Measurements from ENCODE around the gene PGLYRP3.

Gene PGLYRP3

DNA sequence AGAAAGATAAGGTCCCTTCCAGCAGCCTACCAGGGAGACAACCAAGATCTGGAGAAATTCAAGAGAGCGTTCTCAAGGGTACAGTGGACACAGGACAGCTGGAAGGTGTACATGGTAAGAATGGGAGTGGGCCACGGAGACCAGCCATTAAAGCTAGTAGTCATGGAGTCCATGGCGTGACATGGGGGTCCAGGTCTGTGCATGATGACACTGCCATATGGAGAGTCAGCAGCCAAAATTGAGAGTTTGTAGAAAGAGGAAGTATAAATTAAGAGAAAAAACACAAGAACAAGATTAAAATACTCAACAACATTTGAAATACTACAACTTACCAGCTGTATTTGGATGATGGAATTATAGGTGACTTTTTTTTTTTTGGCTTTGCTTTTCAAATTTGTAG lies 61.2 kb downstream of the PGLYRP3 start:
- Histone ChIP-seq H3K79me2 (ENCODE audit: control insufficient read depth, low read length) (no peaks in the 10 kb centered on the region), H3K4me2 (ENCODE audit: low read length) (no peak overlapping the region), H3K4me3 (ENCODE audit: low read length) (no peak overlapping the region), H4K20me1 (ENCODE audit: control insufficient read depth, insufficient read depth, low read depth, low read length) (no peaks in the 10 kb centered on the region), H3K36me3 (ENCODE audit: control insufficient read depth, low read length) (no peaks in the 10 kb centered on the region), H3K9me2 (replicated peaks; ENCODE audit: control insufficient read depth, low read length) (no peaks in the 10 kb centered on the region), H3K9me3 (ENCODE audit: control insufficient read depth, insufficient read depth, low read length) (no peaks in the 10 kb centered on the region), H3F3A (ENCODE audit: control insufficient read depth, insufficient read depth) (no peaks in the 10 kb centered on the region), H3K27me3 (ENCODE audit: control insufficient read depth, low read length) (no peaks in the 10 kb centered on the region), H3K4me1 (ENCODE audit: control insufficient read depth, low read length) (no peaks in the 10 kb centered on the region), H3K27ac (ENCODE audit: low read depth, low read length) (no peak overlapping the region)
- TF ChIP-seq EZH2phosphoT487 (IDR thresholded peaks at IDR 0.05; ENCODE audit: borderline replicate concordance, low read length), result no peak

GRCh38 chr1:153251087-153251486 lies 61.7 kb downstream of the PGLYRP3 start:
- Histone ChIP-seq H4K20me1 (ENCODE audit: control insufficient read depth, insufficient read depth, low read depth, low read length) (no peaks in the 10 kb centered on the region), H3K27ac (ENCODE audit: low read depth, low read length) (no peak overlapping the region), H3K79me2 (ENCODE audit: control insufficient read depth, low read length) (no peaks in the 10 kb centered on the region), H3K27me3 (ENCODE audit: control insufficient read depth, low read length) (no peaks in the 10 kb centered on the region), H3K9me3 (ENCODE audit: control insufficient read depth, insufficient read depth, low read length) (no peaks in the 10 kb centered on the region), H3K36me3 (ENCODE audit: control insufficient read depth, low read length) (no peaks in the 10 kb centered on the region), H3K4me3 (ENCODE audit: low read length) (no peak overlapping the region), H3F3A (ENCODE audit: control insufficient read depth, insufficient read depth) (no peaks in the 10 kb centered on the region), H3K9me2 (replicated peaks; ENCODE audit: control insufficient read depth, low read length) (no peaks in the 10 kb centered on the region), H3K4me1 (ENCODE audit: control insufficient read depth, low read length) (no peaks in the 10 kb centered on the region), H3K4me2 (ENCODE audit: low read length) (no peak overlapping the region)
- TF ChIP-seq, protein P1, sequence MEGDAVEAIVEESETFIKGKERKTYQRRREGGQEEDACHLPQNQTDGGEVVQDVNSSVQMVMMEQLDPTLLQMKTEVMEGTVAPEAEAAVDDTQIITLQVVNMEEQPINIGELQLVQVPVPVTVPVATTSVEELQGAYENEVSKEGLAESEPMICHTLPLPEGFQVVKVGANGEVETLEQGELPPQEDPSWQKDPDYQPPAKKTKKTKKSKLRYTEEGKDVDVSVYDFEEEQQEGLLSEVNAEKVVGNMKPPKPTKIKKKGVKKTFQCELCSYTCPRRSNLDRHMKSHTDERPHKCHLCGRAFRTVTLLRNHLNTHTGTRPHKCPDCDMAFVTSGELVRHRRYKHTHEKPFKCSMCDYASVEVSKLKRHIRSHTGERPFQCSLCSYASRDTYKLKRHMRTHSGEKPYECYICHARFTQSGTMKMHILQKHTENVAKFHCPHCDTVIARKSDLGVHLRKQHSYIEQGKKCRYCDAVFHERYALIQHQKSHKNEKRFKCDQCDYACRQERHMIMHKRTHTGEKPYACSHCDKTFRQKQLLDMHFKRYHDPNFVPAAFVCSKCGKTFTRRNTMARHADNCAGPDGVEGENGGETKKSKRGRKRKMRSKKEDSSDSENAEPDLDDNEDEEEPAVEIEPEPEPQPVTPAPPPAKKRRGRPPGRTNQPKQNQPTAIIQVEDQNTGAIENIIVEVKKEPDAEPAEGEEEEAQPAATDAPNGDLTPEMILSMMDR (IDR thresholded peaks at IDR 0.05; ENCODE audit: low read depth, low read length, poor library complexity, severe bottlenecking), result no peak
- TF ChIP-seq EZH2phosphoT487 (IDR thresholded peaks at IDR 0.05; ENCODE audit: borderline replicate concordance, low read length), result no peak

DNA sequence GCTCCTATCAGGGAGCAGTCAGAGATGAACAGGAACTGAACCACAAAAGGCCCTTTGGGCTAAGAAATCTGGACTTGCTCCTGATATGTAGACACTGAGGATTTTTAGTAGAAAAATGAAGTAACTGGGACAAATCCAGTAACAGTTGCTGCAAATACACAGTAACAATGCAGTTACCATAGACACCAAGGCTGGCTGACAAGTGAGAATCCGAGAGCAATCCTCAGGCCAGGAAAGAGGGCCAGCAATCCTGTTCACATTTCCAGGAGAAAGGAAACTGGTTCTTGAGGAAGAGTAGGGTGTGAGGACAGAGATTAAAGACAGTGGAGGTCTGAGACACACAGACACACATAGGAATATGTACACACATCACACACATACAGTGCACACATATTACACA lies 62.6 kb downstream of the PGLYRP3 start:
- no peaks in the 10 kb centered on the region for H3K27me3 ChIP-seq (ENCODE audit: control insufficient read depth, low read length)
- H3K4me2 ChIP-seq (ENCODE audit: low read length), result no peak overlapping the region
- no peaks in the 10 kb centered on the region for H4K20me1 ChIP-seq (ENCODE audit: control insufficient read depth, insufficient read depth, low read depth, low read length)
- no peaks in the 10 kb centered on the region for H3K9me3 ChIP-seq (ENCODE audit: control insufficient read depth, insufficient read depth, low read length)
- no peaks in the 10 kb centered on the region for H3F3A ChIP-seq (ENCODE audit: control insufficient read depth, insufficient read depth)
- H3K79me2 ChIP-seq (ENCODE audit: control insufficient read depth, low read length), result no peaks in the 10 kb centered on the region
- no peaks in the 10 kb centered on the region for H3K9me2 ChIP-seq (replicated peaks; ENCODE audit: control insufficient read depth, low read length)
- TF ChIP-seq EZH2phosphoT487 (IDR thresholded peaks at IDR 0.05; ENCODE audit: borderline replicate concordance, low read length), result no peak
- TF ChIP-seq, protein P1 (IDR thresholded peaks at IDR 0.05; ENCODE audit: low read depth, low read length, poor library complexity, severe bottlenecking), result no peak
- H3K36me3 ChIP-seq (ENCODE audit: control insufficient read depth, low read length), result no peaks in the 10 kb centered on the region
- no peak overlapping the region for H3K4me3 ChIP-seq (ENCODE audit: low read length)
- no peak overlapping the region for H3K27ac ChIP-seq (ENCODE audit: low read depth, low read length)
- no peaks in the 10 kb centered on the region for H3K4me1 ChIP-seq (ENCODE audit: control insufficient read depth, low read length)

DNA sequence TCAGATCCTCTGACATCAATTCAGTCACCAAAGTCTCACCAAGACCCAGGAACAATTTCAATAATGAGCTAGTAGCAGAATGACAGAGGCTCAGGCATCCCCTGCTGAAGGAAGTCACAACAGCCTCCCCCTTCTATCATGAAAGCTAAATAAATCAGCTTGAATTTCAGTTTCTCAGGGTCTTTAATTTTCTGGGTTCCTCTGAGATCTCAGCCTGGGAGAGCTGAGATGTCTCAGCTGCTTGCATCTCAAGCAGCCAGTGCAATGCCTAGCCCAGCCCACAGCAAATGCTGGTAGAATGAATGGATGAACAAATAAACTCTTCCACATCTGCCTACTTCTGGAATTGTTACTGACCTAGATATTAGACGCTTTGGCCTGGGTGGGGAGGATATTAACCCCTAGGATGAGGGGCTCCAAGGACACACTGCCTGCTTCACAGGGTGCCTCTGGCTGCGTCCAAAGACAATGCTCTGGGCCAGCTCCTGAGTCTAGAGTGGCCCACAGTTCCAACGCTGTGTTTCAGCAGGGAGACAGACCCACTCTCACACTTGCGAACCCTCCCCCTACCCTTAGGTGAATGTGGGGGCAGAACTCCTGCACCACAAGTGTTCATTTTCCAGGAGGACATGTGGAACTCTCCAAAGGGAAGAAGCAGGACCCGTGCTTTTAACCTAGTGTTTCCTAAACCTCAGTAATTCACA lies 64.4 kb downstream of the PGLYRP3 start:
- Histone ChIP-seq H3K36me3 (ENCODE audit: control insufficient read depth, low read length) (no peaks in the 10 kb centered on the region), H3K79me2 (ENCODE audit: control insufficient read depth, low read length) (no peaks in the 10 kb centered on the region), H3K4me2 (ENCODE audit: low read length) (no peak overlapping the region), H4K20me1 (ENCODE audit: control insufficient read depth, insufficient read depth, low read depth, low read length) (no peaks in the 10 kb centered on the region), H3K9me3 (ENCODE audit: control insufficient read depth, insufficient read depth, low read length) (no peaks in the 10 kb centered on the region), H3F3A (ENCODE audit: control insufficient read depth, insufficient read depth) (no peaks in the 10 kb centered on the region), H3K4me3 (ENCODE audit: low read length) (no peak overlapping the region), H3K9me2 (replicated peaks; ENCODE audit: control insufficient read depth, low read length) (no peaks in the 10 kb centered on the region), H3K27me3 (ENCODE audit: control insufficient read depth, low read length) (no peaks in the 10 kb centered on the region), H3K27ac (ENCODE audit: low read depth, low read length) (no peak overlapping the region), H3K4me1 (ENCODE audit: control insufficient read depth, low read length) (no peaks in the 10 kb centered on the region)
- no peak for TF ChIP-seq EZH2phosphoT487 (IDR thresholded peaks at IDR 0.05; ENCODE audit: borderline replicate concordance, low read length)
- TF ChIP-seq, protein P1 (IDR thresholded peaks at IDR 0.05; ENCODE audit: low read depth, low read length, poor library complexity, severe bottlenecking), result no peak

All from DOHH2 (cell line).